A673 (cell line): ENCODE data around the gene PRKCH. TPM values are rescaled to one million over a fixed set of nuclear protein-coding genes. Genes with fewer than 3 reads are reported as not detected.

Experiments used
- BruUV-seq: library from RNA; stranded (reverse); fragments of 400-500 nt; replicated peaks from 2 replicates; lab custom pipeline; 2021; lab: Mats Ljungman, UMichigan
- CTCF ChIA-PET: fragments of 300-600 bp; sonication (Branson Sonifier 250); formaldehyde crosslinking; loops from one replicate; lab custom pipeline; 2022; ENCODE audit warnings: antibody characterized with exemption; lab: Charles Lee
- POLR2A ChIA-PET: fragments of 300-600 bp; sonication (Branson Sonifier 250); formaldehyde crosslinking; loops from one replicate; lab custom pipeline; 2022; ENCODE audit warnings: antibody characterized with exemption; ENCODE audit not compliant: low non-redundant PET; lab: Charles Lee
- DNase-seq: peaks from one replicate; pipeline ENCODE4 v3.0.0-alpha.2; 2015; ENCODE audit warnings: low spot score
- H3K27ac ChIP-seq: fragments of 200-600 bp; sonication (generic); 2 replicates; pipeline ENCODE4 v1.5.1; 2016; ENCODE audit warnings: mixed run types, low read depth, mild to moderate bottlenecking, mixed read lengths, antibody characterized with exemption, low read length; ENCODE audit not compliant: poor library complexity, severe bottlenecking
- H3K27me3 ChIP-seq: fragments of 200-600 bp; sonication (generic); replicated peaks from 2 replicates; pipeline ENCODE4 v1.6.1; 2017; ENCODE audit warnings: mixed run types, low read depth, mild to moderate bottlenecking, mixed read lengths, antibody characterized with exemption, low read length; ENCODE audit not compliant: insufficient read depth, poor library complexity
- H3K36me3 ChIP-seq: fragments of 200-600 bp; sonication (generic); 2 replicates; pipeline ENCODE4 v1.6.1; 2016; ENCODE audit warnings: mixed run types, mild to moderate bottlenecking, mixed read lengths, antibody characterized with exemption, low read length; ENCODE audit not compliant: insufficient read depth, poor library complexity, severe bottlenecking
- H3K4me1 ChIP-seq: fragments of 200-600 bp; sonication (generic); 2 replicates; pipeline ENCODE4 v1.6.1; 2017; ENCODE audit warnings: mixed run types, mild to moderate bottlenecking, mixed read lengths, antibody characterized with exemption, low read length; ENCODE audit not compliant: insufficient read depth, poor library complexity, severe bottlenecking
- H3K4me3 ChIP-seq: fragments of 200-600 bp; sonication (generic); 2 replicates; pipeline ENCODE4 v1.5.1; 2016; ENCODE audit warnings: low read depth, mixed run types, mild to moderate bottlenecking, mixed read lengths, low read length; ENCODE audit not compliant: poor library complexity, severe bottlenecking
- H3K9me3 ChIP-seq: fragments of 200-600 bp; sonication (generic); 2 replicates; pipeline ENCODE4 v1.6.1; 2016; ENCODE audit warnings: mixed run types, low read depth, mild to moderate bottlenecking, mixed read lengths, antibody characterized with exemption, low read length; ENCODE audit not compliant: poor library complexity, severe bottlenecking
- EZH2 ChIP-seq: fragments of 200-600 bp; sonication (generic); IDR thresholded peaks from 2 replicates; pipeline ENCODE4 v1.6.1; 2017; ENCODE audit warnings: borderline replicate concordance, low read depth, mild to moderate bottlenecking, mixed read lengths, antibody characterized with exemption, low read length; ENCODE audit not compliant: poor library complexity, severe bottlenecking
- intact Hi-C: fragments of 100-400 bp; cut with micrococcal nuclease; formaldehyde crosslinking; loops from one replicate; pipeline ENCODE4 v1.10.0; 2022; ENCODE audit not compliant: unreplicated experiment
- total RNA-seq: library from RNA; stranded (reverse); gene quantifications from 2 replicates; pipeline ENCODE4 v1.2.3, GENCODE V29; 2021
- TF ChIP-seq, protein P1 (sequence below): fragments of 300-800, 200-600 bp; sonication (generic); conservative IDR thresholded peaks from 2 replicates; pipeline ENCODE4 v1.5.1; 2017; ENCODE audit warnings: low read depth, mild to moderate bottlenecking, antibody characterized with exemption, low read length, moderate library complexity, mixed read lengths

Gene PRKCH
- total RNA-seq, 1 experiment from 2014 or later = 1.8 TPM

DNA sequence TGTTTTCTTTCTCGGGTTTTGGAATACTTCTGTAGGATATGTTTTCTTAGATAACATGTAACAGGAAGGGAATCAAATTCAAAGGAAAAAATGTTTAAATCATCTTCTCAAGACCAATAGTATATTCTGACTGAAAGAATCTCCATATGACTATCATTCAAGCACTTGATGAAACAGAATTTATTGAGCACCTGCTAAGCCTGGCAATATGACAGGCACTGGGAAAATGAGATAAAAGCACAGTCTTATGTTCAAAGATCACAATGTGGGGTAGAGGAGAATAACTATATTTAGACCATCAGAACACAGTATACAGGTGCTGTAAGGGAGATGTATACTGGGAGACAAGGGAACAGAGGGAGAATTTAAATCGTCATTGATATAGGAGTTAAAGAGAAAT, 21.2 kb upstream of the PRKCH start:
- Histone ChIP-seq H3K36me3 (no peaks in the 10 kb centered on the region), H3K4me3 (no peak overlapping the region), H3K27ac (no peak overlapping the region), H3K27me3 (no peaks in the 10 kb centered on the region), H3K9me3 (no peaks in the 10 kb centered on the region), H3K4me1 (no peaks in the 10 kb centered on the region)
- intact Hi-C loops = no loop called here
- BruUV-seq = no TSS peak
- ChIA-PET POLR2A (no interaction called here), CTCF (no interaction called here)
- DNase-seq = no peak
- no peak for TF ChIP-seq EZH2
- TF ChIP-seq, protein P1, sequence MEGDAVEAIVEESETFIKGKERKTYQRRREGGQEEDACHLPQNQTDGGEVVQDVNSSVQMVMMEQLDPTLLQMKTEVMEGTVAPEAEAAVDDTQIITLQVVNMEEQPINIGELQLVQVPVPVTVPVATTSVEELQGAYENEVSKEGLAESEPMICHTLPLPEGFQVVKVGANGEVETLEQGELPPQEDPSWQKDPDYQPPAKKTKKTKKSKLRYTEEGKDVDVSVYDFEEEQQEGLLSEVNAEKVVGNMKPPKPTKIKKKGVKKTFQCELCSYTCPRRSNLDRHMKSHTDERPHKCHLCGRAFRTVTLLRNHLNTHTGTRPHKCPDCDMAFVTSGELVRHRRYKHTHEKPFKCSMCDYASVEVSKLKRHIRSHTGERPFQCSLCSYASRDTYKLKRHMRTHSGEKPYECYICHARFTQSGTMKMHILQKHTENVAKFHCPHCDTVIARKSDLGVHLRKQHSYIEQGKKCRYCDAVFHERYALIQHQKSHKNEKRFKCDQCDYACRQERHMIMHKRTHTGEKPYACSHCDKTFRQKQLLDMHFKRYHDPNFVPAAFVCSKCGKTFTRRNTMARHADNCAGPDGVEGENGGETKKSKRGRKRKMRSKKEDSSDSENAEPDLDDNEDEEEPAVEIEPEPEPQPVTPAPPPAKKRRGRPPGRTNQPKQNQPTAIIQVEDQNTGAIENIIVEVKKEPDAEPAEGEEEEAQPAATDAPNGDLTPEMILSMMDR = no peak

GRCh38 chr14:61300754-61301153, 20.6 kb upstream of the PRKCH start:
- no peak overlapping the region for H3K27ac ChIP-seq
- no peaks in the 10 kb centered on the region for H3K4me1 ChIP-seq
- intact Hi-C loops = no loop called here
- no peak for DNase-seq
- no peaks in the 10 kb centered on the region for H3K27me3 ChIP-seq
- no peaks in the 10 kb centered on the region for H3K9me3 ChIP-seq
- CTCF ChIA-PET = no interaction called here
- TF ChIP-seq, protein P1 = no peak
- no peak for TF ChIP-seq EZH2
- POLR2A ChIA-PET = no interaction called here
- H3K36me3 ChIP-seq = no peaks in the 10 kb centered on the region
- H3K4me3 ChIP-seq = no peak overlapping the region
- BruUV-seq = no TSS peak

GRCh38 chr14:61304688-61305087, 16.7 kb upstream of the PRKCH start:
- Histone ChIP-seq H3K27ac (no peak overlapping the region), H3K4me3 (no peak overlapping the region), H3K36me3 (no peaks in the 10 kb centered on the region), H3K9me3 (no peaks in the 10 kb centered on the region), H3K27me3 (no peaks in the 10 kb centered on the region), H3K4me1 (no peaks in the 10 kb centered on the region)
- intact Hi-C loops = no loop called here
- TF ChIP-seq, protein P1 = no peak
- no peak for TF ChIP-seq EZH2
- no TSS peak for BruUV-seq
- no peak for DNase-seq
- ChIA-PET CTCF (no interaction called here), POLR2A (no interaction called here)
